Fibroblast of skin of right quadriceps (primary cell): ENCODE measurements around the gene TAF15.

Experiments
- DNase-seq: peaks from one replicate; pipeline ENCODE4 v3.0.0-alpha.2; 2013

Gene TAF15

GRCh38 chr17:35788477-35789368 is 20.6 kb upstream of the TAF15 start:
- DNase-seq = peak; percentile 90

GRCh38 chr17:35790841-35791240 is 18.4 kb upstream of the TAF15 start:
- DNase-seq = no peak

GRCh38 chr17:35791681-35792350 is 17.5 kb upstream of the TAF15 start:
- no peak for DNase-seq

- DNase-seq = no peak
Observed at GRCh38 chr17:35793257-35793656, 16.0 kb upstream of the TAF15 start.

- DNase-seq = no peak
Observed at GRCh38 chr17:35795007-35795870, 14.0 kb upstream of the TAF15 start, which contains the start of gene MMP28. TSS of gene MMP28 (minus strand) at chr17:35795641. CDS start at chr17:35795377, 264 bp downstream.

DNA sequence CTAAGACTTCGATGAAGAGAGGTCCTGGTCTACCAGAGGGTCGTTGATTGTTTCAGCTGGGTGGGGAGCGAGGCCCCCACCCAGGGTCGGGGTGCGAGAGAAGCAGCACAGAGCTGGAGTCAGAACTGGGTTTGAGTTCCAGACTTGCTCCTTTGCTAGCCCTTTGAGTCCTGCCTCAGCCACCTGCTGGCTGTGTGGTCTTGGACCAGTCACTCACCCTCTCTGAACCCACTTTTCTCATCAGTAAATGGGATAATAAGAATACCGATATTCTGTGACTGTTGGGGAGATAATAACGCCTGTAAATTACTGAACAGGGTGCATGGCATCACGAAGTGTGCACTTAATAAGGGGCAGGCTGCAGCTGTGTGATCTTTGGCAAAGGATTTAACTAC is 13.4 kb upstream of the TAF15 start:
- DNase-seq = no peak

GRCh38 chr17:35796942-35797341 is 12.3 kb upstream of the TAF15 start:
- DNase-seq = no peak

DNA sequence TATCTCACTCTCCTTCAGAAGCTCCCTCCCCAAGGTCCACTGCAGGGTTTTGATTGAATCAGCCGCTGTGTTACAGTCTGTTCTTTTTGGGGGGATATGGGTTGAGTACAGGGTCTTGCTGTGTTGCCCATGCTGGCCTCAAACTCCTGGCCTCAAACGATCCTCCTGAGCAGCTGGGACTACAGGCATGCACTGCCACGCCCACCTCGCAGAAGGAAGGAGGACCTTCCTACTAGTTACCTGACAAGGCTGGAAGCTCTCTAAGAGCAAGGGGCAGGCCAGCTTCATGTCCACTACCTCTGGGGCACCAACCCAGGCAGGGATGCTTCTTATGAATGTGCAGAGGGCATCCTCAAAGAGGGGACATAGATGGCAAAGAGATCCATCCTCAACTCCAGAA is 11.9 kb upstream of the TAF15 start:
- no peak for DNase-seq

DNA sequence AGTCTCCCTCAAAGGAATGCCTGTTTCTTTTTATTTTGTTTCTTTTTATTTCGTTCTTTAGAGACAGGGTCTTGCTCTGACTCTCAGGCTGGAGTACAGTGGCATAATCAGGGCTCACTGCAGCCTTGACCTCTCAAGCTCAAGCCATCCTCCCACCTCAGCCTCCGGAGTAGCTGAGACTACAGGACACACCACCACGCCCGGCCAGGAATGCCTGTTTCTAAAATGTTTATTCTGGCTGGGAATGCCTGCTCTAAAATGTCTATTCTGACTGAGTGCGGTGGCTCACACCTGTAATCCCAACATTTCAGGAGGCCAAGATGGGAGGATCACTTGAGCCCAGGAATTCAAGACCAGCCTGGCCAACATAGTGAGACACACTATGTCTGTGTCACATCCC is 11.4 kb upstream of the TAF15 start:
- no peak for DNase-seq

- DNase-seq = peak; percentile 41
Observed at GRCh38 chr17:35799942-35800341, 9.3 kb upstream of the TAF15 start.

DNA sequence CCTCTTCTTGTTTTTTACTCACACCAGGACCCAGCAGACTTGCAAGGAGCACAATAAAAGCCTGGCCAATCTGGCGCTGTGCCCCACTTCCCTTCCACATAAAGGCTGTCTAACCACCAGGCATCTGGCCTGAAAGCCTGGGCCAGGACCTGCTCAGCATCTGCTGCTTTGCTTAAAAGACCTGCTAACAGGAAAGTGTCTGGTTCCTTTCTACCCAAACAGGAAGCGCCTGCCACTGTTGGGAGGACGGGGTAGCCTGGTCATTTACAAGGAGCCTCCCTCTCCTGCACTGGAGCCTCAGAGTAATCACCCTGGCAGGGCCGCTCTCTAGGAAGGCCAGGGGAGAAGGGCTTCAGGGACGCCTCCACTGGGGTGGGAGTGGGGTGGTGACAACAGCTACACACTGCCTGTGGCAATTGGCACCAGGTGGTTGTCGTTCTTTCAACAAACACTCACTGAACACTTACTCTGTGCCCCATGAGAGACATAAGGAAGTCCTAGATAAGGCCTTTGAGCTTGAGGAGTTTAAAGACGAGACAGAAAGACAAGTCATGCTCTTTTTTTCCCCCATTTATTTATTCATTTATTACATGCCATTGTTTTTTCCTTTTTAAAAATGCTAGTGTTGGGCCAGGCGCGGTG is 7.6 kb upstream of the TAF15 start:
- DNase-seq = peak; percentile 50

- peak; percentile 88 for DNase-seq
Observed at GRCh38 chr17:35804658-35805192, 4.6 kb upstream of the TAF15 start.

GRCh38 chr17:35807371-35808144 is 1.7 kb upstream of the TAF15 start:
- peak; percentile 80 for DNase-seq

- no peak for DNase-seq
Observed at GRCh38 chr17:35808240-35808961, 883 bp upstream of the TAF15 start.

GRCh38 chr17:35809855-35810461 is 674 bp downstream of the TAF15 start:
- DNase-seq = no peak

- DNase-seq = no peak
Observed at GRCh38 chr17:35811759-35812158, 2.5 kb downstream of the TAF15 start.

- DNase-seq = no peak
Observed at GRCh38 chr17:35812456-35812855, 3.2 kb downstream of the TAF15 start.

DNA sequence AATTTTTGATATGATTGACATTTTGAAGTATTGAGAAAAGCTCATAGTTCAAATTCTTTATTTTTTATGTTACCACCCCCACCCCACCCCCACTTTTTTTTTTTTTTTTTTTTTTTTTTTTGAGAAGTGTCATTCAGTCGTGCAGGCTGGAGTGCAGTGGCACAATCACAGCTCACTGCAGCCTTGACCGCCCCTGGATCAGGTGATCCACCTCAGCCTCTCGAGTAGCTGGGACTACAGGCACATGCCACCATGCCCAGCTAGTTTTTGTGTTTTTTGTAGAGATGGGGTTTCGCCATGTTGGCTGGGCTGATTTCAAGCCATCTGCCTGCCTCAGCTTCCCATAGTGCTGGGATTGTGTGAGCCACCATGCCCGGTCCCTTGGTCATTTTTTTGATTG is 7.4 kb downstream of the TAF15 start:
- DNase-seq = no peak

DNA sequence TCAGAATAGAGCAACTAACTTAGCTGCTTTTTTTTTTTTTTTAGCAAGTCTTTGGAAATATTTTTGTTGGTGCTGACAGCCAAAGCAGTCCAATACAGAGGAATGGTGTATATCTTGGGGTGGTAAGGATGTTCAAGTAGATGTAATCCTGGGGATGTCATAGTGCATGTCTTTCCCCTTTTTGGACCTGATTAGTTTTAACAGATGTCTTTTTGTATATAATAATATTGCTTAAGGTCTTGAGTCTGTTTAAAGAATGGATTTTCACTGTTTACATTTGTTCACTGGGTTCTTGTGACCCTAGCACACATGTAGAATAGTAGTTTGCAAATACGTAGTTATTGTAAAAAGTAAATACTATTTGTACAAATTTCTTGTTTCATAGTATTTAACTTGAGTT is 7.9 kb downstream of the TAF15 start:
- DNase-seq = no peak

GRCh38 chr17:35819455-35819854 is 10.2 kb downstream of the TAF15 start:
- no peak for DNase-seq
